ENCODE measurements around the gene ACOT11.

GRCh38 chr1:54580856-54581550 lies 33.0 kb downstream of the ACOT11 start:
- no peak for TF ChIP-seq REST (IDR thresholded peaks at IDR 0.05; ENCODE audit: low read depth)
- TF ChIP-seq CREB1 (IDR thresholded peaks at IDR 0.05; ENCODE audit: low read depth): no peak
- no peak for TF ChIP-seq TAF1 (IDR thresholded peaks at IDR 0.05; ENCODE audit: low read depth)
- TF ChIP-seq MAX (IDR thresholded peaks at IDR 0.05): no peak
- no peak for TF ChIP-seq USF1 (IDR thresholded peaks at IDR 0.05)
- no peak for TF ChIP-seq EP300 (IDR thresholded peaks at IDR 0.05; ENCODE audit: borderline replicate concordance)
- no peak for TF ChIP-seq RAD21 (IDR thresholded peaks at IDR 0.05; ENCODE audit: low read depth)
- no peak for TF ChIP-seq FOXM1 (IDR thresholded peaks at IDR 0.05; ENCODE audit: borderline replicate concordance, low read depth)
- TF ChIP-seq EGR1 (IDR thresholded peaks at IDR 0.05): no peak
- no peak for TF ChIP-seq YY1 (IDR thresholded peaks at IDR 0.05; ENCODE audit: low read depth)
- TF ChIP-seq TCF12 (IDR thresholded peaks at IDR 0.05; ENCODE audit: low read depth): no peak
- no peak for TF ChIP-seq NFIC (IDR thresholded peaks at IDR 0.05)
- no peak for TF ChIP-seq CEBPB (IDR thresholded peaks at IDR 0.05)
- TF ChIP-seq ZBTB7A (IDR thresholded peaks at IDR 0.05; ENCODE audit: low read depth): no peak
